Neuronal stem cell (in vitro differentiated cells): ENCODE measurements around the gene TMCC3.

ENCODE experiments used
- DNase-seq: peaks from one replicate; pipeline ENCODE4 v3.0.0-alpha.2; 2013; ENCODE audit warnings: low spot score
- H2AFZ ChIP-seq: one replicate; pipeline ENCODE4 v1.6.1; 2013; ENCODE audit warnings: mild to moderate bottlenecking, low read length, inconsistent platforms
- H2AK5ac ChIP-seq: 2 replicates; pipeline ENCODE4 v1.6.1; 2013; ENCODE audit warnings: low read depth, mild to moderate bottlenecking, inconsistent platforms, low read length, moderate library complexity, mixed read lengths
- H2BK120ac ChIP-seq: 2 replicates; pipeline ENCODE4 v1.6.1; 2013; ENCODE audit warnings: low read depth, mild to moderate bottlenecking, inconsistent platforms, low read length, moderate library complexity, mixed read lengths
- H2BK12ac ChIP-seq: one replicate; pipeline ENCODE4 v1.6.1; 2013; ENCODE audit warnings: low read length, inconsistent platforms
- H2BK15ac ChIP-seq: 2 replicates; pipeline ENCODE4 v1.6.1; 2013; ENCODE audit warnings: mild to moderate bottlenecking, low read length, inconsistent platforms, mixed read lengths
- H2BK5ac ChIP-seq: one replicate; pipeline ENCODE4 v1.6.1; 2013; ENCODE audit warnings: inconsistent platforms, mild to moderate bottlenecking, low read length, moderate library complexity
- H3K14ac ChIP-seq: one replicate; pipeline ENCODE4 v1.6.1; 2013; ENCODE audit warnings: low read length, inconsistent platforms
- H3K18ac ChIP-seq: 2 replicates; pipeline ENCODE4 v1.6.1; 2013; ENCODE audit warnings: low read length, inconsistent platforms
- H3K23ac ChIP-seq: 2 replicates; pipeline ENCODE4 v1.6.1; 2013; ENCODE audit warnings: low read depth, mild to moderate bottlenecking, mixed read lengths, low read length, inconsistent platforms; ENCODE audit not compliant: poor library complexity
- H3K27ac ChIP-seq: replicated peaks from 3 replicates; pipeline ENCODE4 v1.5.1; 2013; ENCODE audit warnings: low read length, inconsistent platforms
- H3K27me3 ChIP-seq, 3 experiments: 2 replicates each; pipeline ENCODE4 v1.6.1; 2013; ENCODE audit warnings: low read length in 3 of 3, mild to moderate bottlenecking in 2 of 3, inconsistent platforms in 1 of 3, low read depth in 1 of 3, mixed read lengths in 1 of 3, moderate library complexity in 1 of 3; ENCODE audit not compliant: control insufficient read depth in 3 of 3, insufficient read depth in 3 of 3
- H3K36me3 ChIP-seq, 2 donors: replicated peaks in 1 of 2; 2 replicates each; pipeline ENCODE4 v1.6.1; 2013; ENCODE audit warnings: low read length in 2 of 2; ENCODE audit not compliant: control insufficient read depth in 2 of 2, insufficient read depth in 2 of 2
- H3K4ac ChIP-seq: 2 replicates; pipeline ENCODE4 v1.6.1; 2013; ENCODE audit warnings: inconsistent platforms, mild to moderate bottlenecking, low read length, moderate library complexity
- H3K4me1 ChIP-seq, 2 donors: 1 replicate in 1 of 2; 2 replicates in 1 of 2; pipeline ENCODE4 v1.6.1; 2013; ENCODE audit warnings: low read length in 2 of 2, low read depth in 1 of 2; ENCODE audit not compliant: control insufficient read depth in 2 of 2, insufficient read depth in 1 of 2
- H3K4me2 ChIP-seq: one replicate; pipeline ENCODE4 v1.6.1; 2013; ENCODE audit warnings: mild to moderate bottlenecking, low read length, inconsistent platforms; ENCODE audit not compliant: insufficient read depth, poor library complexity, severe bottlenecking
- H3K4me3 ChIP-seq, 2 donors: 2 replicates each; pipeline ENCODE4 v1.5.1; 2013; ENCODE audit warnings: low read length in 2 of 2, mild to moderate bottlenecking in 2 of 2, inconsistent platforms in 1 of 2, moderate library complexity in 1 of 2
- H3K79me1 ChIP-seq: one replicate; pipeline ENCODE4 v1.6.1; 2013; ENCODE audit warnings: low read depth, mild to moderate bottlenecking, inconsistent platforms, low read length, moderate library complexity
- H3K9ac ChIP-seq: one replicate; pipeline ENCODE4 v1.6.1; 2013; ENCODE audit warnings: mild to moderate bottlenecking, low read depth, low read length, inconsistent platforms; ENCODE audit not compliant: poor library complexity
- H3K9me3 ChIP-seq, 2 donors: replicated peaks in 1 of 2; 2 replicates each; pipeline versions ENCODE3 to v1.6.1; 2013; ENCODE audit warnings: low read length in 2 of 2, mild to moderate bottlenecking in 2 of 2, inconsistent platforms in 1 of 2, low read depth in 1 of 2, mixed read lengths in 1 of 2, moderate library complexity in 1 of 2; ENCODE audit not compliant: control insufficient read depth in 2 of 2, insufficient read depth in 1 of 2
- H4K8ac ChIP-seq: one replicate; pipeline ENCODE4 v1.6.1; 2013; ENCODE audit warnings: low read depth, mild to moderate bottlenecking, inconsistent platforms, low read length, moderate library complexity
- H4K91ac ChIP-seq: one replicate; pipeline ENCODE4 v1.6.1; 2013; ENCODE audit warnings: low read length, low read depth, mild to moderate bottlenecking, inconsistent platforms; ENCODE audit not compliant: poor library complexity
- WGBS, 2 donors: extraction: QIAGEN DNeasy Blood & Tissue Kit; methylation state at CpG; one replicate each; pipeline ENCODE4 v1.1.7; 2013; ENCODE audit warnings: missing lambda C conversion rate in 2 of 2, mixed read lengths in 1 of 2; ENCODE audit not compliant: insufficient read length in 2 of 2, insufficient replicate concordance in 1 of 2; ENCODE audit errors: extremely low coverage in 2 of 2; 5-methylcytosine and 5-hydroxymethylcytosine counted together

TMCC3 gene

GRCh38 chr12:94689002-94689645 is 38.8 kb upstream of the TMCC3 start:
- whole genome bisulfite sequencing, 2 donors, result no CpG with 5 or more reads among the region's 7 CpGs
- Histone ChIP-seq H3K4me3 (no peak overlapping the region), H3K79me1 (no peaks in the 10 kb centered on the region), H3K9me3 (no peaks in the 10 kb centered on the region), H3K4me2 (no peak overlapping the region), H3K27ac (no peak overlapping the region), H4K8ac (no peak overlapping the region), H3K18ac (no peak overlapping the region), H3K4me1 (peaks cover 0 to 3% of the 10 kb centered on the region in 2 donors), H2BK120ac (no peak overlapping the region), H4K91ac (no peak overlapping the region), H2BK15ac (no peak overlapping the region), H2BK5ac (no peak overlapping the region), H3K23ac (no peak overlapping the region), H2AK5ac (no peak overlapping the region), H3K9ac (no peak overlapping the region), H3K4ac (no peak overlapping the region), H2AFZ (no peak overlapping the region), H3K14ac (no peak overlapping the region), H2BK12ac (no peak overlapping the region), H3K36me3 (no peaks in the 10 kb centered on the region), H3K27me3 (peaks cover 0 to 15% (median 0%) of the 10 kb centered on the region in 3 experiments)
- no peak for DNase-seq

DNA sequence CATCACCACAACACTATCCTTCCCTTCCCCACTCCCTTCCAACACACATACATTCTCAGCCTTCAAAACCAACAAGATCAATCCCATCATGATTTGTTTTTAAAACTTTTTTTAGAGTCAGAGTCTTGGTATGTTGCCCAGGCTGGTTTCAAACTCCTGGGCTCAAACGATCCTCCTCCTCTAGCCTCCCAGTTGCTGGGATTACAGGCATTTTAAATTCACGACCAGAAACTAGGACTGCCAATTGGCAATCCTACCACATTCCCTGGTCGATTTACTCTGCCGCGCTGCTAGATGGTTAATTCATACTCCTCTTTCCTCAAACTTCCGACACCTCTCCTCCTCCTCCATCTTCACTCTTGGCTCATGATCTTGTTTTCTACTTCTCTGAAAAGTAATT is 37.5 kb upstream of the TMCC3 start:
- H3K23ac ChIP-seq, result no peak overlapping the region
- no peaks in the 10 kb centered on the region for H3K9me3 ChIP-seq
- H2AFZ ChIP-seq, result no peak overlapping the region
- no peak overlapping the region for H2BK5ac ChIP-seq
- H4K91ac ChIP-seq, result no peak overlapping the region
- no peak overlapping the region for H2BK15ac ChIP-seq
- H2BK12ac ChIP-seq, result no peak overlapping the region
- H3K4me1 ChIP-seq, result peaks cover 0 to 3% of the 10 kb centered on the region in 2 donors
- H3K4me3 ChIP-seq, result no peak overlapping the region
- no peak overlapping the region for H4K8ac ChIP-seq
- WGBS, 2 donors, result 100% methylated on average over 1 of the region's 6 CpGs; no CpG with 5 or more reads in 1 of the 2 donors
- H2AK5ac ChIP-seq, result no peak overlapping the region
- H3K18ac ChIP-seq, result no peak overlapping the region
- no peak overlapping the region for H3K14ac ChIP-seq
- H3K27me3 ChIP-seq, result peaks cover 0 to 15% (median 0%) of the 10 kb centered on the region in 3 experiments
- H3K4me2 ChIP-seq, result no peak overlapping the region
- no peak overlapping the region for H2BK120ac ChIP-seq
- no peaks in the 10 kb centered on the region for H3K36me3 ChIP-seq
- no peak overlapping the region for H3K27ac ChIP-seq
- H3K9ac ChIP-seq, result no peak overlapping the region
- DNase-seq, result no peak
- no peaks in the 10 kb centered on the region for H3K79me1 ChIP-seq
- H3K4ac ChIP-seq, result no peak overlapping the region

DNA sequence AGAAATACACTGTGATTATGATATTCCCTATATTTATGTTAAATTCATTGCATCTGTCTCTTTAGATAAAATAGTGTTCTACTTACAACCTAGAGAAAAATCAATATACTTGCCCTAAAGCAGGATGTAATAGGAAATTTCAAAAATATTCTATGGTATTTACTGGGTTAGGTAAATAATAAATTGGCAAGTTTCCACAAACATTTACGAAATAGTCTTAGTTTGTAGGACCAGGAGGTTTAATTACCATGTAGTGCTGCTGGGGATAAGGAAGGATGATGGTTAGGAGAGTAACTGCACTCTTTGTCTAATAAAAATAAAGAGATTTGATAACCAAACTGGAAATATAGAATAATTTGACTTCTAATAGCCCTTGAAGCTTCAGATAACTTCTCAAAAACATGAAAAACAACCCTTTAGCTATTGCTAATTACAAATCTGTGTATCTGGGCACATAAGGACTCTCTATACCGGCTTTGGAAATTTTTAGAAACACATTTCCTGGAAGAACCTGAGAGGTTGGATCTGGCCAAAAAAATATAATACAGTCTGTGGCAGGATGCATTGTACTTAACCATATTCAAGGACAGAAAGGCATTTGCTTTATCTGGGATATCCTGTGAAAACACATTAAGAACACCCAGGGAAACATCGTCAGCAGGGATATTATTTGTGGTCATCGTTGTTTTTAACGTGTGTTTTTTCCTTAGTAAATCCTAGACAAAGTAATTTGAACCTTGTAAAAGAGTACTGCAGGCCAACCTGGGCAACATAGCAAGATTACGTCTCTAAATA is 36.7 kb upstream of the TMCC3 start:
- H3K9me3 ChIP-seq, result no peaks in the 10 kb centered on the region
- no peak overlapping the region for H3K9ac ChIP-seq
- H3K18ac ChIP-seq, result no peak overlapping the region
- DNase-seq, result no peak
- no peaks in the 10 kb centered on the region for H3K79me1 ChIP-seq
- H3K36me3 ChIP-seq, result no peaks in the 10 kb centered on the region
- H4K91ac ChIP-seq, result no peak overlapping the region
- no peak overlapping the region for H2BK120ac ChIP-seq
- H4K8ac ChIP-seq, result no peak overlapping the region
- no peak overlapping the region for H2BK15ac ChIP-seq
- no peak overlapping the region for H2BK12ac ChIP-seq
- peaks cover 0 to 3% of the 10 kb centered on the region in 2 donors for H3K4me1 ChIP-seq
- no peak overlapping the region for H2AFZ ChIP-seq
- no peak overlapping the region for H3K4me3 ChIP-seq
- no CpG with 5 or more reads among the region's 6 CpGs for WGBS, 2 donors
- no peak overlapping the region for H3K23ac ChIP-seq
- no peak overlapping the region for H3K27ac ChIP-seq
- no peak overlapping the region for H2AK5ac ChIP-seq
- no peak overlapping the region for H2BK5ac ChIP-seq
- H3K4ac ChIP-seq, result no peak overlapping the region
- H3K4me2 ChIP-seq, result no peak overlapping the region
- peaks cover 0 to 15% (median 0%) of the 10 kb centered on the region in 3 experiments for H3K27me3 ChIP-seq
- H3K14ac ChIP-seq, result no peak overlapping the region

GRCh38 chr12:94684416-94685142 is 34.2 kb upstream of the TMCC3 start:
- Histone ChIP-seq H2AK5ac (no peak overlapping the region), H3K4me3 (no peak overlapping the region)
- DNase-seq, result no peak

More at GRCh38 chr12:94684416-94685142, 34.2 kb upstream of the TMCC3 start:
- H3K79me1 ChIP-seq, result no peaks in the 10 kb centered on the region
- no peak overlapping the region for H3K27ac ChIP-seq
- H2AFZ ChIP-seq, result no peak overlapping the region
- no CpG with 5 or more reads among the region's 7 CpGs for WGBS, 2 donors
- no peak overlapping the region for H2BK5ac ChIP-seq
- no peak overlapping the region for H3K14ac ChIP-seq
- no peak overlapping the region for H2BK12ac ChIP-seq
- H3K4ac ChIP-seq, result no peak overlapping the region
- no peak overlapping the region for H4K91ac ChIP-seq
- no peak overlapping the region for H2BK120ac ChIP-seq
- H2BK15ac ChIP-seq, result no peak overlapping the region
- no peak overlapping the region for H3K18ac ChIP-seq
- H3K27me3 ChIP-seq, result peaks cover 0 to 9% (median 0%) of the 10 kb centered on the region in 3 experiments
- H3K4me2 ChIP-seq, result no peak overlapping the region
- H3K9ac ChIP-seq, result no peak overlapping the region
- no peak overlapping the region for H4K8ac ChIP-seq
- H3K9me3 ChIP-seq, result no peaks in the 10 kb centered on the region
- H3K36me3 ChIP-seq, result no peaks in the 10 kb centered on the region
- H3K23ac ChIP-seq, result no peak overlapping the region
- no peaks in the 10 kb centered on the region for H3K4me1 ChIP-seq
